CD14-positive monocyte (primary cell): Measurements from ENCODE around the gene TNIK. TPM values are rescaled to one million over a fixed set of nuclear protein-coding genes. Genes with fewer than 3 reads are reported as not detected.

ENCODE experiments used
- DNase-seq, 3 donors: peaks; one replicate each; pipeline ENCODE4 v3.0.0-alpha.2; 2011 to 2022
- H2AFZ ChIP-seq: 2 replicates; pipeline ENCODE4 v1.6.0; 2012; ENCODE audit warnings: mild to moderate bottlenecking, low read depth, low read length, inconsistent platforms; ENCODE audit not compliant: insufficient read depth, poor library complexity, severe bottlenecking
- H3K27ac ChIP-seq, 2 donors: 1 replicate in 1 of 2; 2 replicates in 1 of 2; pipeline ENCODE4 v1.5.1; 2012 to 2013; ENCODE audit warnings: low read length in 2 of 2, control low read depth in 1 of 2, inconsistent platforms in 1 of 2, low read depth in 1 of 2, mild to moderate bottlenecking in 1 of 2
- H3K27me3 ChIP-seq, 2 donors: one replicate each; pipeline versions ENCODE4 v1.6.0 to v1.6.1; 2011 to 2013; ENCODE audit warnings: low read length in 2 of 2; ENCODE audit not compliant: control insufficient read depth in 2 of 2, insufficient read depth in 2 of 2
- H3K36me3 ChIP-seq, 2 donors: replicated peaks in 1 of 2; 1 replicate in 1 of 2; 2 replicates in 1 of 2; pipeline versions ENCODE4 v1.5.1 to v1.6.1; 2012 to 2013; ENCODE audit warnings: low read length in 2 of 2, control low read depth in 1 of 2, inconsistent platforms in 1 of 2, mild to moderate bottlenecking in 1 of 2; ENCODE audit not compliant: insufficient read depth in 2 of 2, control insufficient read depth in 1 of 2
- H3K4me1 ChIP-seq, 2 donors: 1 replicate in 1 of 2; 2 replicates in 1 of 2; pipeline versions ENCODE4 v1.5.1 to v1.6.1; 2012 to 2013; ENCODE audit warnings: low read length in 2 of 2, control low read depth in 1 of 2, inconsistent platforms in 1 of 2, mild to moderate bottlenecking in 1 of 2, moderate library complexity in 1 of 2; ENCODE audit not compliant: insufficient read depth in 2 of 2, control insufficient read depth in 1 of 2
- H3K4me2 ChIP-seq: replicated peaks from 2 replicates; pipeline ENCODE3; 2012; ENCODE audit warnings: low read length, moderate library complexity, mild to moderate bottlenecking; ENCODE audit not compliant: poor library complexity, severe bottlenecking; ENCODE audit errors: extremely low read depth
- H3K4me3 ChIP-seq, 3 experiments: fragments of 200-600 bp in 1 of 3; sonication (generic) in 1 of 3; replicated peaks in 1 of 3; 1 replicate in 2 of 3; 2 replicates in 1 of 3; pipeline ENCODE4 v1.5.1; 2011 to 2013; ENCODE audit warnings: low read length in 3 of 3, mild to moderate bottlenecking in 3 of 3, control low read depth in 2 of 3, low read depth in 2 of 3, inconsistent platforms in 1 of 3, moderate library complexity in 1 of 3
- H3K79me2 ChIP-seq: 2 replicates; pipeline ENCODE4 v1.6.0; 2012; ENCODE audit warnings: mild to moderate bottlenecking, control low read depth, inconsistent platforms, low read length, moderate library complexity; ENCODE audit not compliant: insufficient read depth
- H3K9ac ChIP-seq: 2 replicates; pipeline ENCODE4 v1.6.0; 2017; ENCODE audit warnings: low read length, mild to moderate bottlenecking; ENCODE audit not compliant: insufficient read depth, poor library complexity, severe bottlenecking
- H3K9me3 ChIP-seq, 2 donors: replicated peaks in 1 of 2; 1 replicate in 1 of 2; 2 replicates in 1 of 2; pipeline versions ENCODE4 v1.5.1 to v1.6.1; 2012 to 2013; ENCODE audit warnings: low read length in 2 of 2, control low read depth in 1 of 2; ENCODE audit not compliant: control insufficient read depth in 1 of 2, insufficient read depth in 1 of 2
- H4K20me1 ChIP-seq: 2 replicates; pipeline ENCODE4 v1.6.0; 2012; ENCODE audit warnings: mild to moderate bottlenecking, low read length, control low read depth, moderate library complexity; ENCODE audit not compliant: insufficient read depth
- H3K27ac Mint-ChIP-seq, 7 donors: one replicate each; pipeline ENCODE4 v1.8.0; 2020; ENCODE audit warnings: mild to moderate bottlenecking in 7 of 7, mixed read lengths in 7 of 7, moderate library complexity in 6 of 7, inconsistent platforms in 2 of 7
- H3K27me3 Mint-ChIP-seq, 3 donors: one replicate each; pipeline ENCODE4 v1.8.0; 2021 to 2022; ENCODE audit warnings: low read depth in 3 of 3, mild to moderate bottlenecking in 3 of 3, mixed read lengths in 3 of 3, moderate library complexity in 3 of 3, inconsistent platforms in 1 of 3
- H3K36me3 Mint-ChIP-seq, 2 donors: one replicate each; pipeline ENCODE4 v1.8.0; 2020; ENCODE audit warnings: mixed read lengths in 2 of 2, inconsistent platforms in 1 of 2, mild to moderate bottlenecking in 1 of 2
- H3K4me1 Mint-ChIP-seq: one replicate; pipeline ENCODE4 v1.8.0; 2020; ENCODE audit warnings: mild to moderate bottlenecking, mixed read lengths
- H3K4me3 Mint-ChIP-seq, 2 donors: one replicate each; pipeline ENCODE4 v1.8.0; 2020; ENCODE audit warnings: mild to moderate bottlenecking in 2 of 2, mixed read lengths in 2 of 2, moderate library complexity in 1 of 2
- H3K9me3 Mint-ChIP-seq, 7 donors: one replicate each; pipeline ENCODE4 v1.8.0; 2020 to 2022; ENCODE audit warnings: mixed read lengths in 7 of 7, mild to moderate bottlenecking in 6 of 7, moderate library complexity in 6 of 7, inconsistent platforms in 2 of 7
- WGBS: methylation state at CpG from one replicate; pipeline ENCODE4 v1.1.5; 2013; ENCODE audit warnings: missing lambda C conversion rate; ENCODE audit not compliant: insufficient coverage; 5-methylcytosine and 5-hydroxymethylcytosine counted together
- intact Hi-C, 2 donors: fragments of 100-400 bp; cut with micrococcal nuclease; formaldehyde crosslinking; loops; one replicate each; pipeline versions ENCODE4 v1.15.0 to v1.15.1; 2023
- polyA plus RNA-seq, 3 donors: library from polyadenylated mRNA; depleted of rRNA in 1 of 3; unstranded in 2 of 3; stranded (reverse) in 1 of 3; fragments of 300-500 nt in 2 of 3; fragments of >200 nt in 1 of 3; fragmentation: Illumina TruSeq in 2 of 3; gene quantifications; 1 replicate in 2 of 3; 2 replicates in 1 of 3; pipeline ENCODE4 v1.2.3, GENCODE V29; 2012 to 2021
- TF ChIP-seq, protein P1 (sequence below): fragments of 200-600 bp; IDR thresholded peaks from one replicate; pipeline ENCODE4 v1.8.0; 2022; ENCODE audit warnings: antibody characterized with exemption, mild to moderate bottlenecking

The TNIK gene
- polyA plus RNA-seq, 3 donors, result 0.36 to 1.8 (median 0.75) TPM

GRCh38 chr3:171169866-171170265 lies 290.3 kb downstream of the TNIK start:
- Mint-ChIP-seq H3K27me3 (peaks cover 0 to 6% (median 0%) of the 10 kb centered on the region in 3 donors), H3K4me3 (no peak overlapping the region), H3K36me3 (no peaks in the 10 kb centered on the region), H3K27ac (no peak overlapping the region), H3K4me1 (peaks cover 16% of the 10 kb centered on the region), H3K9me3 (peaks cover 0 to 2% (median 0%) of the 10 kb centered on the region in 7 donors)
- no peaks in the 10 kb centered on the region for H3K9me3 ChIP-seq
- no peak for DNase-seq
- no peak overlapping the region for H3K4me3 ChIP-seq
- no peak overlapping the region for H3K27ac ChIP-seq
- WGBS, result no CpG with 5 or more reads among the region's 1 CpG
- intact Hi-C loops, result no loop called here
- no peaks in the 10 kb centered on the region for H3K27me3 ChIP-seq
- H3K79me2 ChIP-seq, result no peaks in the 10 kb centered on the region
- H3K4me1 ChIP-seq, result peaks cover 9 to 12% of the 10 kb centered on the region in 2 donors
- no peaks in the 10 kb centered on the region for H4K20me1 ChIP-seq
- TF ChIP-seq, protein P1, sequence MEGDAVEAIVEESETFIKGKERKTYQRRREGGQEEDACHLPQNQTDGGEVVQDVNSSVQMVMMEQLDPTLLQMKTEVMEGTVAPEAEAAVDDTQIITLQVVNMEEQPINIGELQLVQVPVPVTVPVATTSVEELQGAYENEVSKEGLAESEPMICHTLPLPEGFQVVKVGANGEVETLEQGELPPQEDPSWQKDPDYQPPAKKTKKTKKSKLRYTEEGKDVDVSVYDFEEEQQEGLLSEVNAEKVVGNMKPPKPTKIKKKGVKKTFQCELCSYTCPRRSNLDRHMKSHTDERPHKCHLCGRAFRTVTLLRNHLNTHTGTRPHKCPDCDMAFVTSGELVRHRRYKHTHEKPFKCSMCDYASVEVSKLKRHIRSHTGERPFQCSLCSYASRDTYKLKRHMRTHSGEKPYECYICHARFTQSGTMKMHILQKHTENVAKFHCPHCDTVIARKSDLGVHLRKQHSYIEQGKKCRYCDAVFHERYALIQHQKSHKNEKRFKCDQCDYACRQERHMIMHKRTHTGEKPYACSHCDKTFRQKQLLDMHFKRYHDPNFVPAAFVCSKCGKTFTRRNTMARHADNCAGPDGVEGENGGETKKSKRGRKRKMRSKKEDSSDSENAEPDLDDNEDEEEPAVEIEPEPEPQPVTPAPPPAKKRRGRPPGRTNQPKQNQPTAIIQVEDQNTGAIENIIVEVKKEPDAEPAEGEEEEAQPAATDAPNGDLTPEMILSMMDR, result no peak
- no peak overlapping the region for H2AFZ ChIP-seq
- no peaks in the 10 kb centered on the region for H3K36me3 ChIP-seq
- H3K4me2 ChIP-seq, result no peak overlapping the region
- H3K9ac ChIP-seq, result no peak overlapping the region

DNA sequence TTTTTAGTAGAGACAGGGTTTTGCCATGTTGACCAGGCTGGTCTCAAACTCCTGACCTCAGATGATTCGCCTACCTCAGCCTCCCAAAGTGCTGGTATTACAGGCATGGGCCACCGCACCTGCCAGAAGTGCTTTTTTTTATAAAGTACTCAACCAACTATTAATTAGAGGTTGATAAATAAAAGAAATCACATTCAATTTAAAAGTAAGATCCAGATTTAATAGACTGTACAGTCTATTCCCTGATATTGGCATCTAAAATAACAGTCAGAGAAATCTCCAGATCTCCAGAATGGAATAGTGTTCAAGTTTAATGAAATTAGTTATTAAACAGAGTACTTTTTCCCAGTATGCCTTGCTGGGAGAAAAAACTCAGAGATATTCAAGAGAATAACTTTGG lies 290.8 kb downstream of the TNIK start:
- Mint-ChIP-seq H3K4me3 (no peak overlapping the region), H3K9me3 (peaks cover 0 to 2% (median 0%) of the 10 kb centered on the region in 7 donors), H3K36me3 (no peaks in the 10 kb centered on the region), H3K27me3 (peaks cover 0 to 6% (median 0%) of the 10 kb centered on the region in 3 donors), H3K4me1 (peaks cover 15% of the 10 kb centered on the region), H3K27ac (no peak overlapping the region)
- H3K36me3 ChIP-seq, result no peaks in the 10 kb centered on the region
- no peaks in the 10 kb centered on the region for H3K27me3 ChIP-seq
- H3K9me3 ChIP-seq, result no peaks in the 10 kb centered on the region
- no peak overlapping the region for H3K9ac ChIP-seq
- H3K4me2 ChIP-seq, result no peak overlapping the region
- no peaks in the 10 kb centered on the region for H3K79me2 ChIP-seq
- no CpG with 5 or more reads among the region's 2 CpGs for WGBS
- peaks cover 9 to 11% of the 10 kb centered on the region in 2 donors for H3K4me1 ChIP-seq
- H4K20me1 ChIP-seq, result no peaks in the 10 kb centered on the region
- H3K4me3 ChIP-seq, result no peak overlapping the region
- intact Hi-C loops, result no loop called here
- H2AFZ ChIP-seq, result no peak overlapping the region
- H3K27ac ChIP-seq, result no peak overlapping the region
- no peak for DNase-seq
- TF ChIP-seq, protein P1, result no peak
